ENCODE measurements around the gene SMYD3. TPM values are rescaled to one million over a fixed set of nuclear protein-coding genes. Genes with fewer than 3 reads are reported as not detected.

Gene SMYD3
- total RNA-seq, 3 donors from 2014 or later: 16.3 to 18.0 (median 16.4) TPM

DNA sequence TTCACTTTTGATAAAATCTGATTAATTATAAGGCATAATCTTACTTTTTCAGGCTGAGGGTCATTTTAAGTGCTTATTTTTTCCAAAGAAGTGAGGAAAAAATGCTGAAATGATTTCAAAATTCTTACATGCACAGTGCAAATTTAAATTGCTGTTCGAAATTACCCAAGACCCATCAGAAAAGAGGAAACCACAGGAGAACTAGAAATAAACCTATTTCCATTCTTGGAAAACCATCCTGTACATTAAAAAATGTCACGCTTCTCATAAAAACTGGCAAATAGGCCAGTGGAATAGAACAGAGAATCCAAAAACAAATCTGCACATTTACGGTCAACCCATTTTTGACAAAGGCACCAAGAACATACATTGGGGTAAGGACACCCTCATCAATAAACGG lies 414.9 kb downstream of the SMYD3 start:
- no peak for ATAC-seq
- H3K4me3 ChIP-seq: no peak overlapping the region
- intact Hi-C loops (cut with DNase I, micrococcal nuclease): no loop called here
- no peaks in the 10 kb centered on the region for H3K9me3 ChIP-seq
- TF ChIP-seq, protein P1, sequence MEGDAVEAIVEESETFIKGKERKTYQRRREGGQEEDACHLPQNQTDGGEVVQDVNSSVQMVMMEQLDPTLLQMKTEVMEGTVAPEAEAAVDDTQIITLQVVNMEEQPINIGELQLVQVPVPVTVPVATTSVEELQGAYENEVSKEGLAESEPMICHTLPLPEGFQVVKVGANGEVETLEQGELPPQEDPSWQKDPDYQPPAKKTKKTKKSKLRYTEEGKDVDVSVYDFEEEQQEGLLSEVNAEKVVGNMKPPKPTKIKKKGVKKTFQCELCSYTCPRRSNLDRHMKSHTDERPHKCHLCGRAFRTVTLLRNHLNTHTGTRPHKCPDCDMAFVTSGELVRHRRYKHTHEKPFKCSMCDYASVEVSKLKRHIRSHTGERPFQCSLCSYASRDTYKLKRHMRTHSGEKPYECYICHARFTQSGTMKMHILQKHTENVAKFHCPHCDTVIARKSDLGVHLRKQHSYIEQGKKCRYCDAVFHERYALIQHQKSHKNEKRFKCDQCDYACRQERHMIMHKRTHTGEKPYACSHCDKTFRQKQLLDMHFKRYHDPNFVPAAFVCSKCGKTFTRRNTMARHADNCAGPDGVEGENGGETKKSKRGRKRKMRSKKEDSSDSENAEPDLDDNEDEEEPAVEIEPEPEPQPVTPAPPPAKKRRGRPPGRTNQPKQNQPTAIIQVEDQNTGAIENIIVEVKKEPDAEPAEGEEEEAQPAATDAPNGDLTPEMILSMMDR (IDR thresholded peaks at IDR 0.05): no peak
- no peaks in the 10 kb centered on the region for H3K4me1 ChIP-seq (ENCODE audit: low read depth)
- no peak for DNase-seq
- no peaks in the 10 kb centered on the region for H3K36me3 ChIP-seq (ENCODE audit: low read depth)

DNA sequence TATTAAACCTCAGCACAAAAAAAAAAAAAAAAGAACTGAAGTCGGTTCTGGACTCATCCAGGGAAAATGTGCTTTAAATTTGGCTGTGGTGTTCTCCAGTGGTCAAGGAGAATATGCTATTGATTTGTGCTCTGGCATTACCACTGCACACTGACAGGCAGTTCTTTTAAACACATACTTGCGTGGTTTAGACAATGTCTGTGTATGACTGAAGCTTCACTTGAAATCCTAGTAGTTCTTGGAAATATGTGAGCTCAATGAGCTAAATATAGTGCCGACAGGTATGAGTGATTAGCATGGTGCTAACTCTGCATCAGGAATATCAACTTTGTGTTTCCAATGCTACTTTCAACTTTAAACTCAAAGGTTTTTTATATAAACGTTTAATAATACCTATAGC lies 415.6 kb downstream of the SMYD3 start:
- Histone ChIP-seq H3K36me3 (ENCODE audit: low read depth) (no peaks in the 10 kb centered on the region), H3K9me3 (no peaks in the 10 kb centered on the region), H3K4me3 (no peak overlapping the region), H3K4me1 (ENCODE audit: low read depth) (no peaks in the 10 kb centered on the region)
- intact Hi-C loops (cut with DNase I, micrococcal nuclease): no loop called here
- ATAC-seq (no peak), DNase-seq (no peak)
- TF ChIP-seq, protein P1 (IDR thresholded peaks at IDR 0.05): no peak

- intact Hi-C loops (cut with DNase I, micrococcal nuclease): no loop called here
- ATAC-seq (no peak), DNase-seq (no peak)
- TF ChIP-seq, protein P1 (IDR thresholded peaks at IDR 0.05): no peak
- H3K9me3 ChIP-seq: peaks cover 4% of the 10 kb centered on the region
- no peaks in the 10 kb centered on the region for H3K4me1 ChIP-seq (ENCODE audit: low read depth)
- H3K4me3 ChIP-seq: no peak overlapping the region
- no peaks in the 10 kb centered on the region for H3K36me3 ChIP-seq (ENCODE audit: low read depth)
These were observed 420.9 kb downstream of the SMYD3 start for GRCh38 chr1:246086191-246086590.

- H3K9me3 ChIP-seq: peaks cover 4% of the 10 kb centered on the region
- no peaks in the 10 kb centered on the region for H3K4me1 ChIP-seq (ENCODE audit: low read depth)
- DNase-seq (no peak), ATAC-seq (no peak)
- no peak overlapping the region for H3K4me3 ChIP-seq
- intact Hi-C loops (cut with DNase I, micrococcal nuclease): no loop called here
- no peaks in the 10 kb centered on the region for H3K36me3 ChIP-seq (ENCODE audit: low read depth)
- TF ChIP-seq, protein P1 (IDR thresholded peaks at IDR 0.05): no peak
These were observed 423.7 kb downstream of the SMYD3 start for GRCh38 chr1:246083416-246083815.

DNA sequence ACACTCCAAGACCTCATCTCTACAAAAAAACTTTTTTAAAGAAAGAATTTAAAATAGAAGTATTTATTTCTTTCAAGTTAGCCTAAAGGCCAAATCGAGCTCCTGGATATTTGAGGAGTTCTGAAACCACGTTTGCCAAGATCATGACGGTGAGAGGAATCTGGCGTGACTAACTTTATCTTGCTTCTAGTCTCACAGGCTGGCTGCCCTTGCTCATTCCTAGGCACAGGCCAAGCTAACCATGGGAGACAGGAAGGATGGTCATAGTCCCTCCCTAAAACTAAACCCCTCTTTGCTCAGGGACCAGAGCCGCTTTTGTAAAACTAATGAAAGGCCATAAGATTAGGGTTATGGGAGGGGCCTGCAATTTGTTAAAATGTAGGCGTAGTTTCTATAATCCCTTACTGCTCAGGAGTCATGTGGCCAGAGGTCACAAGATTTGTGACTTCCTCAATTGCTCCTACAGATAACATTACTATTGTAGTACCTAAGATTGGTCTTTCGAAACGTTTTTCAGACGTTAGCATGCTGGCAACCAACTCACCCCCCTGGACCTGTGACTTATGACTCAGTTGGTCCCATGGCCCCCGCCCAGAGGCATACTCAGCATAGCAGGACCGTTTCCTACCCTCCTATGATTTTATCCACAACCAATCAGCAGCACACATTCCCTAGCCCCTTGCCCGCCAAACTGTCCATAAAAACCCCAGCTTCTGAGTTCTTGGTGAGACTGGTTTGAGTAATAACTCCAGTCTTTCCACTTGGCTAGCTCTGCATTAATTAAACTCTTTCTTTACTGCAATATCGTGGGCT lies 425.0 kb downstream of the SMYD3 start:
- TF ChIP-seq, protein P1 (IDR thresholded peaks at IDR 0.05): no peak
- H3K4me1 ChIP-seq (ENCODE audit: low read depth): no peaks in the 10 kb centered on the region
- no peaks in the 10 kb centered on the region for H3K36me3 ChIP-seq (ENCODE audit: low read depth)
- intact Hi-C loops (cut with DNase I, micrococcal nuclease): no loop called here
- H3K9me3 ChIP-seq: peaks cover 4% of the 10 kb centered on the region
- no peak for ATAC-seq
- DNase-seq: no peak
- H3K4me3 ChIP-seq: no peak overlapping the region

All from mucosa of descending colon (tissue), 3 donors.